Gastroesophageal sphincter (tissue), 4 donors: ENCODE measurements around the gene SLC25A21. TPM values are rescaled to one million over a fixed set of nuclear protein-coding genes. Genes with fewer than 3 reads are reported as not detected.

Experiments used
- ATAC-seq: fragments of 150-250 bp; one replicate; pipeline ENCODE4 v1.9.1; 2016; ENCODE audit warnings: mild to moderate bottlenecking, moderate library complexity
- H3K27ac ChIP-seq, 4 donors: fragments of 200-600 bp; sonication (generic) in 3 of 4; 1 replicate in 3 of 4; 2 replicates in 1 of 4; pipeline ENCODE4 v1.5.1; 2016 to 2019
- H3K27me3 ChIP-seq: fragments of 200-600 bp; sonication (generic); one replicate; pipeline ENCODE4 v1.5.1; 2019
- H3K36me3 ChIP-seq, 2 donors: fragments of 200-600 bp; sonication (generic); one replicate each; pipeline ENCODE4 v1.5.1; 2019; ENCODE audit warnings: control low read depth in 1 of 2
- H3K4me1 ChIP-seq, 3 donors: fragments of 200-600 bp; sonication (generic); 1 replicate in 2 of 3; 2 replicates in 1 of 3; pipeline ENCODE4 v1.5.1; 2016 to 2019; ENCODE audit warnings: control low read depth in 2 of 3
- H3K4me3 ChIP-seq, 2 donors: fragments of 200-600 bp; sonication (generic); one replicate each; pipeline ENCODE4 v1.5.1; 2019; ENCODE audit warnings: mild to moderate bottlenecking in 1 of 2, moderate library complexity in 1 of 2
- H3K9me3 ChIP-seq, 3 donors: fragments of 200-600 bp; sonication (generic); one replicate each; pipeline ENCODE4 v1.5.1; 2017 to 2019; ENCODE audit warnings: control low read depth in 2 of 3
- CTCF ChIP-seq, 4 experiments: fragments of 200-600 bp in 2 of 4; fragments of 450-650 bp in 2 of 4; sonication (generic) in 1 of 4; IDR thresholded peaks; one replicate each; pipeline ENCODE4 v1.5.1; 2017 to 2019; ENCODE audit warnings: antibody characterized with exemption in 4 of 4, mild to moderate bottlenecking in 2 of 4, moderate library complexity in 2 of 4
- EP300 ChIP-seq: sonication (generic); formaldehyde crosslinking; IDR thresholded peaks from one replicate; pipeline ENCODE4 v1.6.1; 2017; ENCODE audit warnings: antibody characterized with exemption, mild to moderate bottlenecking
- POLR2A ChIP-seq, 2 donors: fragments of 450-650 bp; IDR thresholded peaks; one replicate each; pipeline ENCODE4 v1.6.1; 2017; ENCODE audit warnings: antibody characterized with exemption in 2 of 2, mild to moderate bottlenecking in 2 of 2, moderate library complexity in 1 of 2
- POLR2AphosphoS5 ChIP-seq: sonication (generic); formaldehyde crosslinking; IDR thresholded peaks from one replicate; pipeline ENCODE4 v1.6.1; 2017; ENCODE audit warnings: antibody characterized with exemption
- WGBS, 2 donors: methylation state at CpG; one replicate each; pipeline ENCODE4 v1.1.5; 2018; ENCODE audit warnings: low coverage in 1 of 2; 5-methylcytosine and 5-hydroxymethylcytosine counted together
- total RNA-seq, 4 donors: library from RNA; depleted of rRNA; stranded (reverse); fragments of >200 nt; gene quantifications; one replicate each; pipeline ENCODE4 v1.1.0, GENCODE V29; 2016

Gene SLC25A21
- total RNA-seq, 4 donors from 2014 or later = 0.40 to 1.5 (median 1.3) TPM

GRCh38 chr14:36757734-36758601 lies 414.4 kb downstream of the SLC25A21 start:
- Histone ChIP-seq H3K36me3 (no peaks in the 10 kb centered on the region), H3K9me3 (peaks cover 0 to 9% (median 0%) of the 10 kb centered on the region in 3 donors), H3K4me3 (no peak overlapping the region), H3K4me1 (no peaks in the 10 kb centered on the region), H3K27ac (no peak overlapping the region), H3K27me3 (no peaks in the 10 kb centered on the region)
- no peak for TF ChIP-seq POLR2AphosphoS5
- TF ChIP-seq EP300 = no peak
- no peak for TF ChIP-seq POLR2A (IDR thresholded peaks at IDR 0.05)
- no peak for TF ChIP-seq CTCF (IDR thresholded peaks at IDR 0.05)
- 30 to 60% methylated on average over 3 to 5 of the region's 6 CpGs for WGBS, 2 donors
- ATAC-seq = no peak

GRCh38 chr14:36756226-36756625 lies 416.2 kb downstream of the SLC25A21 start:
- Histone ChIP-seq H3K4me3 (no peak overlapping the region), H3K9me3 (peaks cover 0 to 13% (median 0%) of the 10 kb centered on the region in 3 donors), H3K27me3 (no peaks in the 10 kb centered on the region), H3K4me1 (no peaks in the 10 kb centered on the region), H3K36me3 (no peaks in the 10 kb centered on the region), H3K27ac (no peak overlapping the region)
- WGBS, 2 donors = 84 to 88% methylated on average over 11 to 12 of the region's 12 CpGs
- TF ChIP-seq CTCF (IDR thresholded peaks at IDR 0.05) = no peak
- TF ChIP-seq POLR2AphosphoS5 = no peak
- TF ChIP-seq POLR2A (IDR thresholded peaks at IDR 0.05) = no peak
- TF ChIP-seq EP300 = no peak
- ATAC-seq = no peak

- Histone ChIP-seq H3K27ac (no peak overlapping the region), H3K36me3 (no peaks in the 10 kb centered on the region), H3K27me3 (no peaks in the 10 kb centered on the region), H3K9me3 (peaks cover 0 to 13% (median 0%) of the 10 kb centered on the region in 3 donors), H3K4me1 (no peaks in the 10 kb centered on the region), H3K4me3 (no peak overlapping the region)
- no peak for TF ChIP-seq EP300
- TF ChIP-seq CTCF (IDR thresholded peaks at IDR 0.05) = no peak
- ATAC-seq = no peak
These were observed 416.6 kb downstream of the SLC25A21 start for GRCh38 chr14:36755756-36756155.

GRCh38 chr14:36751920-36752319 lies 420.5 kb downstream of the SLC25A21 start:
- no peaks in the 10 kb centered on the region for H3K27me3 ChIP-seq
- no peak for TF ChIP-seq EP300
- no peak for TF ChIP-seq POLR2AphosphoS5
- no peak for TF ChIP-seq POLR2A (IDR thresholded peaks at IDR 0.05)
- no peak for TF ChIP-seq CTCF (IDR thresholded peaks at IDR 0.05)
- H3K4me3 ChIP-seq = no peak overlapping the region
- ATAC-seq = no peak
- no peak overlapping the region for H3K27ac ChIP-seq
- 94 to 95% methylated on average over 3 of the region's 3 CpGs for WGBS, 2 donors
- H3K9me3 ChIP-seq = peaks cover 0 to 13% (median 0%) of the 10 kb centered on the region in 3 donors
- no peaks in the 10 kb centered on the region for H3K4me1 ChIP-seq
- no peaks in the 10 kb centered on the region for H3K36me3 ChIP-seq

- Histone ChIP-seq H3K4me1 (no peaks in the 10 kb centered on the region), H3K27me3 (no peaks in the 10 kb centered on the region), H3K4me3 (no peak overlapping the region), H3K9me3 (peaks cover 0 to 17% (median 0%) of the 10 kb centered on the region in 3 donors), H3K27ac (no peak overlapping the region), H3K36me3 (no peaks in the 10 kb centered on the region)
- no peak for ATAC-seq
- TF ChIP-seq POLR2A (IDR thresholded peaks at IDR 0.05) = no peak
- TF ChIP-seq EP300 = no peak
- TF ChIP-seq CTCF (IDR thresholded peaks at IDR 0.05) = no peak
- no peak for TF ChIP-seq POLR2AphosphoS5
These were observed 421.3 kb downstream of the SLC25A21 start for GRCh38 chr14:36751106-36751505.
